Parathyroid adenoma (tissue), 2 donors: ENCODE data around the gene TRAPPC1.

Experiments
- H2AFZ ChIP-seq: fragments of 300-600 bp; sonication (generic); one replicate; pipeline ENCODE4 v1.7.0; 2017; ENCODE audit warnings: antibody characterized with exemption, mild to moderate bottlenecking
- H3K27ac ChIP-seq: fragments of 300-600 bp; sonication (generic); one replicate; pipeline ENCODE4 v1.7.0; 2017
- H3K27me3 ChIP-seq: fragments of 300-600 bp; sonication (generic); one replicate; pipeline ENCODE4 v1.7.0; 2017; ENCODE audit warnings: low read length; ENCODE audit not compliant: control insufficient read depth, insufficient read depth
- H3K36me3 ChIP-seq: fragments of 300-600 bp; sonication (generic); one replicate; pipeline ENCODE4 v1.7.0; 2017; ENCODE audit warnings: low read length; ENCODE audit not compliant: control insufficient read depth, insufficient read depth
- H3K4me1 ChIP-seq: fragments of 300-600 bp; sonication (generic); one replicate; pipeline ENCODE4 v1.7.0; 2017; ENCODE audit warnings: control low read depth
- H3K4me2 ChIP-seq: fragments of 300-600 bp; sonication (generic); one replicate; pipeline ENCODE4 v1.7.0; 2017; ENCODE audit warnings: low read length
- H3K4me3 ChIP-seq: fragments of 300-600 bp; sonication (generic); one replicate; pipeline ENCODE4 v1.7.0; 2017; ENCODE audit warnings: low read depth, low read length
- H3K79me2 ChIP-seq: fragments of 300-600 bp; sonication (generic); one replicate; pipeline ENCODE4 v1.7.0; 2017; ENCODE audit warnings: control low read depth
- H3K9ac ChIP-seq: fragments of 300-600 bp; sonication (generic); one replicate; pipeline ENCODE4 v1.7.0; 2017; ENCODE audit warnings: mild to moderate bottlenecking
- H3K9me3 ChIP-seq: fragments of 300-600 bp; sonication (generic); one replicate; pipeline ENCODE4 v1.7.0; 2017; ENCODE audit warnings: low read length; ENCODE audit not compliant: control insufficient read depth
- CTCF ChIP-seq: fragments of 300-600 bp; sonication (generic); IDR thresholded peaks from one replicate; pipeline ENCODE4 v1.7.0; 2017; ENCODE audit warnings: antibody characterized with exemption, mild to moderate bottlenecking
- donor health status: primary hyperparathyroidism.

The TRAPPC1 gene

GRCh38 chr17:7943291-7943690 lies 11.5 kb upstream of the TRAPPC1 start:
- Histone ChIP-seq H2AFZ (no peak overlapping the region), H3K79me2 (no peaks in the 10 kb centered on the region), H3K9me3 (no peaks in the 10 kb centered on the region), H3K9ac (no peak overlapping the region), H3K4me3 (no peak overlapping the region), H3K27ac (no peak overlapping the region), H3K27me3 (no peaks in the 10 kb centered on the region), H3K36me3 (no peaks in the 10 kb centered on the region), H3K4me2 (no peak overlapping the region), H3K4me1 (no peaks in the 10 kb centered on the region)
- TF ChIP-seq CTCF = no peak

GRCh38 chr17:7940743-7941142 lies 9.0 kb upstream of the TRAPPC1 start:
- H3K36me3 ChIP-seq = no peaks in the 10 kb centered on the region

GRCh38 chr17:7940034-7940433 lies 8.3 kb upstream of the TRAPPC1 start:
- Histone ChIP-seq H3K27ac (no peak overlapping the region), H3K79me2 (no peaks in the 10 kb centered on the region), H3K9ac (no peak overlapping the region), H3K4me3 (no peak overlapping the region), H3K4me1 (no peaks in the 10 kb centered on the region), H3K27me3 (no peaks in the 10 kb centered on the region), H2AFZ (no peak overlapping the region), H3K9me3 (no peaks in the 10 kb centered on the region), H3K36me3 (no peaks in the 10 kb centered on the region), H3K4me2 (no peak overlapping the region)
- no peak for TF ChIP-seq CTCF

More at GRCh38 chr17:7940743-7941142, 9.0 kb upstream of the TRAPPC1 start:
- H3K79me2 ChIP-seq = no peaks in the 10 kb centered on the region
- no peak for TF ChIP-seq CTCF
- H3K9ac ChIP-seq = no peak overlapping the region
- H3K4me2 ChIP-seq = no peak overlapping the region
- no peak overlapping the region for H3K4me3 ChIP-seq
- H3K9me3 ChIP-seq = no peaks in the 10 kb centered on the region
- no peaks in the 10 kb centered on the region for H3K27me3 ChIP-seq
- no peak overlapping the region for H3K27ac ChIP-seq
- no peak overlapping the region for H2AFZ ChIP-seq
- H3K4me1 ChIP-seq = no peaks in the 10 kb centered on the region

DNA sequence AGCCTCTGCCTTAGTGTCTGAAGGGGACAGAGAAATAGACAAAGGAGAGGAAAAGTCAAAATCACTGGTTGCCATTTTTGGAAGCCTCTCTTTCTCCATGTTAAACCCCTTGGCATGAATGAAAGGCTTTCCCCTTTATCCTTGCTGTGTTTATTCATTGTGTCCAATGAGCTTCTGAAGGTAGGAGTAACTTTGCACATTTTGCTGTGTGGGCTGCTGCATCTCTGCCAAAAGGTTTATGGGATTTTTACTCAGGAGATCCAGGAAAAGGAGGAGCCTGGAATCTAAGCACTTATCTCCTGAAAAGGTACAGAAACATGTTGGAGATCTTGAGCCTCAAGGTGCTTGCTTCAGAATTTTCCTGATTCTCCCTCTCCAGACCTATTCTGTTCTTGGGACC lies 4.1 kb upstream of the TRAPPC1 start:
- no peaks in the 10 kb centered on the region for H3K27me3 ChIP-seq
- TF ChIP-seq CTCF = no peak
- H3K4me2 ChIP-seq = no peak overlapping the region
- H2AFZ ChIP-seq = no peak overlapping the region
- no peaks in the 10 kb centered on the region for H3K36me3 ChIP-seq
- H3K27ac ChIP-seq = no peak overlapping the region
- H3K79me2 ChIP-seq = no peaks in the 10 kb centered on the region
- H3K9ac ChIP-seq = no peak overlapping the region
- H3K4me3 ChIP-seq = no peak overlapping the region
- no peaks in the 10 kb centered on the region for H3K9me3 ChIP-seq
- peaks cover 4% of the 10 kb centered on the region for H3K4me1 ChIP-seq

GRCh38 chr17:7932949-7933348 lies 1.2 kb upstream of the TRAPPC1 start:
- Histone ChIP-seq H3K27ac (no peak overlapping the region), H3K9ac (no peak overlapping the region)
- TF ChIP-seq CTCF = no peak

More at GRCh38 chr17:7932949-7933348, 1.2 kb upstream of the TRAPPC1 start:
- Histone ChIP-seq H3K27me3 (no peaks in the 10 kb centered on the region), H3K36me3 (no peaks in the 10 kb centered on the region), H3K9me3 (no peaks in the 10 kb centered on the region), H3K79me2 (no peaks in the 10 kb centered on the region), H3K4me1 (peaks cover 5% of the 10 kb centered on the region), H3K4me2 (peak overlapping the region; percentile 99), H2AFZ (peak overlapping the region; percentile 97), H3K4me3 (peak overlapping the region; percentile 98)
